Stimulated activated CD8-positive, alpha-beta memory T cell treated with anti-CD3 and anti-CD28 coated beads, Interleukin-2, amount 100 ng/mL, for 48 hours (primary cell): ENCODE data around the gene WDFY3.
"Not testable (repeated sequence)": the region's sequence is repeated elsewhere in the genome, so short reads cannot be mapped to it uniquely, and the experiment has no call there.

Experiments
- DNase-seq, 2 donors: peaks; one replicate each; pipeline ENCODE4 v3.0.0-alpha.2; 2020; ENCODE audit warnings: low read depth in 2 of 2

Gene WDFY3

GRCh38 chr4:84710548-84710947 is 255.9 kb downstream of the WDFY3 start:
- DNase-seq, result no peak

- no peak for DNase-seq
These were observed 257.9 kb downstream of the WDFY3 start for GRCh38 chr4:84708406-84709135.

- DNase-seq, result no peak
These were observed 260.2 kb downstream of the WDFY3 start for GRCh38 chr4:84706286-84706685.

GRCh38 chr4:84699001-84699671 is 267.4 kb downstream of the WDFY3 start:
- no peak for DNase-seq

GRCh38 chr4:84697615-84698201 is 268.8 kb downstream of the WDFY3 start:
- no peak for DNase-seq

- no peak for DNase-seq
These were observed 269.3 kb downstream of the WDFY3 start for GRCh38 chr4:84697159-84697558.

GRCh38 chr4:84691800-84692199 is 274.7 kb downstream of the WDFY3 start:
- DNase-seq, result no peak

GRCh38 chr4:84691170-84691691 is 275.3 kb downstream of the WDFY3 start:
- DNase-seq, result no peak

- DNase-seq, result no peak
These were observed 276.0 kb downstream of the WDFY3 start for GRCh38 chr4:84690481-84690880.

- DNase-seq, result no peak
These were observed 277.3 kb downstream of the WDFY3 start for GRCh38 chr4:84689197-84689596.

- DNase-seq, result no peak
These were observed 277.9 kb downstream of the WDFY3 start for GRCh38 chr4:84688605-84689004.

GRCh38 chr4:84685105-84685504 is 281.4 kb downstream of the WDFY3 start:
- DNase-seq, result no peak

- DNase-seq, result no peak
These were observed 282.1 kb downstream of the WDFY3 start for GRCh38 chr4:84684361-84684760.

GRCh38 chr4:84683064-84683850 is 283.2 kb downstream of the WDFY3 start:
- no peak for DNase-seq

GRCh38 chr4:84682661-84683060 is 283.8 kb downstream of the WDFY3 start:
- not testable (repeated sequence) for DNase-seq

GRCh38 chr4:84681486-84682274 is 284.8 kb downstream of the WDFY3 start:
- DNase-seq, result no peak

GRCh38 chr4:84680956-84681355 is 285.5 kb downstream of the WDFY3 start:
- DNase-seq, result no peak

- DNase-seq, result no peak
These were observed 287.3 kb downstream of the WDFY3 start for GRCh38 chr4:84678976-84679744.

- DNase-seq, result no peak
These were observed 288.5 kb downstream of the WDFY3 start for GRCh38 chr4:84677995-84678394.

GRCh38 chr4:84677093-84677492 is 289.4 kb downstream of the WDFY3 start:
- no peak for DNase-seq
